ENCODE results near the gene COL6A5. TPM values are rescaled to one million over a fixed set of nuclear protein-coding genes. Genes with fewer than 3 reads are reported as not detected.

Gene COL6A5
- total and polyA plus RNA-seq, 9 of the 15 experiments (the other 6 are each of a cell fraction or from before 2014, with no cell fraction given): 1.5 to 9.7 (median 5.6) TPM

DNA sequence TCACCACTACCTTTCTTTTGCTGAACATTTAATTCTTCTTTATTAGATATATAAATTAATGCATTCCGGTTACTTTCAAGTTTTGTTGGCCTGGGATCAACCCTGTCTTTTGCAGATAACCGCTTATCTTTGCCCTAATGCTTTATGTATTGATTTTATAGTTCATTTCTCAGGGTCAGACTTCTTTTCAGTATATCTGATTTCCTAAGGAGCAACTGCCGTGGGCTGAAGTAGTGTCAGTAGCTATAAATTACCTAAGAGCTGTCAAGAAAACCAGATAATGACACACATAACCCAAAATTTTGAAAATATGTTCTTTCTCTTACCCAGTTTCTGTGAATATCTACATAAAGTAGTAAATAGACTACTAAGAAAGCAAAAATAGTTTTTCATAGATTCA, 38.0 kb downstream of the COL6A5 start (continued):
- no peak for TF ChIP-seq ZNF395 (CRISPR knock-in tag; IDR thresholded peaks at IDR 0.05)
- TF ChIP-seq NR2F6 (CRISPR knock-in tag; IDR thresholded peaks at IDR 0.05): no peak
- peak; percentile 89; the same call in 1 of the 2 replicates for TF ChIP-seq ARID3A (IDR thresholded peaks at IDR 0.05; ENCODE audit: borderline replicate concordance, low read depth, low read length)
- TF ChIP-seq PTRF (tag; IDR thresholded peaks at IDR 0.05): no peak
- peak; percentile 68 for TF ChIP-seq CBFA2T3 (IDR thresholded peaks at IDR 0.05)
- peak; percentile 22; the same call in 1 of the 2 replicates for TF ChIP-seq JUND (IDR thresholded peaks at IDR 0.05; ENCODE audit: borderline replicate concordance, low read depth, low read length)
- TF ChIP-seq JUND (tag; IDR thresholded peaks at IDR 0.05; ENCODE audit: borderline replicate concordance, low read depth, low read length): no peak; the same call in 2 of the 3 replicates
- no peak for TF ChIP-seq ZNF347 (CRISPR knock-in tag; IDR thresholded peaks at IDR 0.05; ENCODE audit: low read depth)
- TF ChIP-seq ZNF316 (IDR thresholded peaks at IDR 0.05): no peak
- TF ChIP-seq, protein P1, sequence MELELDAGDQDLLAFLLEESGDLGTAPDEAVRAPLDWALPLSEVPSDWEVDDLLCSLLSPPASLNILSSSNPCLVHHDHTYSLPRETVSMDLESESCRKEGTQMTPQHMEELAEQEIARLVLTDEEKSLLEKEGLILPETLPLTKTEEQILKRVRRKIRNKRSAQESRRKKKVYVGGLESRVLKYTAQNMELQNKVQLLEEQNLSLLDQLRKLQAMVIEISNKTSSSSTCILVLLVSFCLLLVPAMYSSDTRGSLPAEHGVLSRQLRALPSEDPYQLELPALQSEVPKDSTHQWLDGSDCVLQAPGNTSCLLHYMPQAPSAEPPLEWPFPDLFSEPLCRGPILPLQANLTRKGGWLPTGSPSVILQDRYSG (tag; conservative IDR thresholded peaks at IDR 0.05; ENCODE audit: low read depth): no peak
- TF ChIP-seq, protein P2, sequence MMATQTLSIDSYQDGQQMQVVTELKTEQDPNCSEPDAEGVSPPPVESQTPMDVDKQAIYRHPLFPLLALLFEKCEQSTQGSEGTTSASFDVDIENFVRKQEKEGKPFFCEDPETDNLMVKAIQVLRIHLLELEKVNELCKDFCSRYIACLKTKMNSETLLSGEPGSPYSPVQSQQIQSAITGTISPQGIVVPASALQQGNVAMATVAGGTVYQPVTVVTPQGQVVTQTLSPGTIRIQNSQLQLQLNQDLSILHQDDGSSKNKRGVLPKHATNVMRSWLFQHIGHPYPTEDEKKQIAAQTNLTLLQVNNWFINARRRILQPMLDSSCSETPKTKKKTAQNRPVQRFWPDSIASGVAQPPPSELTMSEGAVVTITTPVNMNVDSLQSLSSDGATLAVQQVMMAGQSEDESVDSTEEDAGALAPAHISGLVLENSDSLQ (IDR thresholded peaks at IDR 0.05): peak; percentile 89
- no peak for TF ChIP-seq RBM17 (IDR thresholded peaks at IDR 0.05; ENCODE audit: borderline replicate concordance, low read depth, low read length)
- no peak for TF ChIP-seq NELFE (IDR thresholded peaks at IDR 0.05; ENCODE audit: insufficient read depth, insufficient read length)
- no peak for TF ChIP-seq POLR2A (conservative IDR thresholded peaks at IDR 0.05)
- no peak for TF ChIP-seq RFX5 (IDR thresholded peaks at IDR 0.05; ENCODE audit: low read depth, low read length)
- TF ChIP-seq SREBF1 (IDR thresholded peaks at IDR 0.05; ENCODE audit: borderline replicate concordance, low read depth, low read length): no peak
- no peak for TF ChIP-seq PHF8 (IDR thresholded peaks at IDR 0.05; ENCODE audit: borderline replicate concordance, low read length)
- TF ChIP-seq TEAD4 (IDR thresholded peaks at IDR 0.05; ENCODE audit: low read length): peak; percentile 40; the same call in 1 of the 2 replicates
- no peak for TF ChIP-seq TEAD4 (CRISPR knock-in tag; IDR thresholded peaks at IDR 0.05; ENCODE audit: borderline replicate concordance)
- TF ChIP-seq MCM7 (IDR thresholded peaks at IDR 0.05): no peak
- TF ChIP-seq CREB5 (CRISPR knock-in tag; IDR thresholded peaks at IDR 0.05): no peak
- TF ChIP-seq RCOR1 (IDR thresholded peaks at IDR 0.05; ENCODE audit: borderline replicate concordance in 1 of 2, low read depth in 2 of 2, low read length in 2 of 2): peak in 1 of 2 experiments; percentile 46; a peak in 1 of 4 replicates
- TF ChIP-seq NCOR1 (IDR thresholded peaks at IDR 0.05): peak; percentile 27; the same call in 1 of the 2 replicates
- TF ChIP-seq ZNF644 (tag; IDR thresholded peaks at IDR 0.05; ENCODE audit: low read depth): no peak
- TF ChIP-seq CHD2 (IDR thresholded peaks at IDR 0.05; ENCODE audit: low read depth, low read length): no peak

Data from K562 (cell line).